SJCRH30 (cell line): ENCODE measurements around the gene TTC27. TPM values are rescaled to one million over a fixed set of nuclear protein-coding genes. Genes with fewer than 3 reads are reported as not detected.

Experiments
- DNase-seq, 2 experiments: peaks; one replicate each; pipeline ENCODE4 v3.0.0-alpha.2; 2015 to 2020
- H3K27ac ChIP-seq: fragments of 250-450 bp; sonication (Bioruptor Pico); 2 replicates; pipeline ENCODE4 v1.5.1; 2020; ENCODE audit warnings: mild to moderate bottlenecking, moderate library complexity
- H3K27me3 ChIP-seq: fragments of 250-450 bp; sonication (Bioruptor Pico); 2 replicates; pipeline ENCODE4 v1.5.1; 2020; ENCODE audit warnings: mild to moderate bottlenecking, moderate library complexity
- H3K36me3 ChIP-seq: fragments of 250-450 bp; sonication (Bioruptor Pico); 2 replicates; pipeline ENCODE4 v1.5.1; 2020; ENCODE audit warnings: mild to moderate bottlenecking, moderate library complexity
- H3K4me1 ChIP-seq: fragments of 250-450 bp; sonication (Bioruptor Pico); 2 replicates; pipeline ENCODE4 v1.5.1; 2020; ENCODE audit warnings: mild to moderate bottlenecking, moderate library complexity
- H3K4me3 ChIP-seq: fragments of 250-450 bp; sonication (Bioruptor Pico); 2 replicates; pipeline ENCODE4 v1.5.1; 2020; ENCODE audit warnings: mild to moderate bottlenecking, moderate library complexity
- H3K9me3 ChIP-seq: fragments of 250-450 bp; sonication (Bioruptor Pico); replicated peaks from 2 replicates; pipeline ENCODE4 v1.5.1; 2020; ENCODE audit warnings: mild to moderate bottlenecking, moderate library complexity
- total RNA-seq: library from RNA; depleted of rRNA; stranded (reverse); fragments of >200 nt; shearing (Covaris generic); gene quantifications from 2 replicates; pipeline ENCODE4 v1.2.3, GENCODE V29; 2014

TTC27 gene
- total RNA-seq, 1 experiment from 2014 or later, result 35.3 TPM

DNA sequence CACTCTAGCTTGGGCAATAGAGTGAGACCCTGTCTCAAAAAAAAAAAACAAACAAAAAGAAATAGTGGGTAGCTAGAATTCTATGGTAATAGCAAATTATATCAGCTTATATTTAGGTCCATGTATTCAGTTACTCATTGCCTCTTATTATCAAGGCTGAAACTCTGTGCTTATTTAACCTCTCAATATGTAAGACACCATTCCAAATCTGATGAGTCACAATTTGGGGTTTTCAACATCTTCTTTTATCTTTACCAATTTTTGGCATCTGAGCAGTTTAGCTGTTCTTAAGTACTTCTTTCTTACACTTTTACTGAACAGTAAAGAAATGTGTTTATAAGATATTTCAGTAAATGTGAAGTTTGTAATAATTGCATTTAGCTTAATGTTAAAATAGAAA is 69.3 kb downstream of the TTC27 start:
- Histone ChIP-seq H3K4me1 (no peaks in the 10 kb centered on the region), H3K27me3 (no peaks in the 10 kb centered on the region), H3K36me3 (no peaks in the 10 kb centered on the region; the same call in 1 of the 2 replicates), H3K9me3 (no peaks in the 10 kb centered on the region; the same call in 1 of the 2 replicates), H3K4me3 (no peak overlapping the region), H3K27ac (no peak overlapping the region)
- no peak for DNase-seq

DNA sequence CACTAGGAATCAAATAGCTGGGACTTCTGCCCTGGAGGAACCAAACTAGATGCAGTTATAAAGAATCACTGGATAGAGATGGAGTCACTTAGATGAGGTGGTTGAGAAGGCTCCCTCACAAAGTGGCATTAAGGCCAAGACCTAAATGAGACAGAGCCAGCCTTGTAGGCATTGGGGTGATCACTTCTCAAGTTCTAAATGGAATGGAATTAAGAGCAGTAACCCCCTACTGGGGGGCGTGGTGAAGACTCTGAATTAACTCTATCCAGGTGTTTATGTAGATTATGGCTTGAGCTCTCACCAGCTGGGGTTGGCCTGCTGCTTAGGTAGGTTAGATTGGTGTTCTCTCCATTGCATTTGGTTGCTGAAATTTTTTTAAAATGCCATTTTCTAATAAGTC is 71.3 kb downstream of the TTC27 start:
- Histone ChIP-seq H3K4me1 (no peaks in the 10 kb centered on the region), H3K36me3 (no peaks in the 10 kb centered on the region; the same call in 1 of the 2 replicates), H3K27me3 (no peaks in the 10 kb centered on the region), H3K4me3 (no peak overlapping the region), H3K27ac (no peak overlapping the region), H3K9me3 (no peaks in the 10 kb centered on the region; the same call in 1 of the 2 replicates)
- DNase-seq, result no peak

- no peak overlapping the region for H3K4me3 ChIP-seq
- no peaks in the 10 kb centered on the region for H3K27me3 ChIP-seq
- no peaks in the 10 kb centered on the region for H3K4me1 ChIP-seq
- no peak overlapping the region for H3K27ac ChIP-seq
- H3K36me3 ChIP-seq, result no peaks in the 10 kb centered on the region; the same call in 1 of the 2 replicates
- no peaks in the 10 kb centered on the region; the same call in 1 of the 2 replicates for H3K9me3 ChIP-seq
- no peak for DNase-seq
Observed at GRCh38 chr2:32701806-32702205, 74.0 kb downstream of the TTC27 start.

- no peak for DNase-seq
- Histone ChIP-seq H3K27ac (no peak overlapping the region), H3K4me3 (no peak overlapping the region), H3K36me3 (no peaks in the 10 kb centered on the region; the same call in 1 of the 2 replicates), H3K4me1 (no peaks in the 10 kb centered on the region), H3K27me3 (no peaks in the 10 kb centered on the region), H3K9me3 (no peaks in the 10 kb centered on the region; the same call in 1 of the 2 replicates)
Observed at GRCh38 chr2:32702303-32703064, 74.6 kb downstream of the TTC27 start.

GRCh38 chr2:32706815-32707579 is 79.1 kb downstream of the TTC27 start:
- Histone ChIP-seq H3K27ac (no peak overlapping the region), H3K27me3 (no peaks in the 10 kb centered on the region), H3K4me1 (no peaks in the 10 kb centered on the region), H3K36me3 (no peaks in the 10 kb centered on the region), H3K9me3 (no peaks in the 10 kb centered on the region), H3K4me3 (no peak overlapping the region)
- no peak for DNase-seq

DNA sequence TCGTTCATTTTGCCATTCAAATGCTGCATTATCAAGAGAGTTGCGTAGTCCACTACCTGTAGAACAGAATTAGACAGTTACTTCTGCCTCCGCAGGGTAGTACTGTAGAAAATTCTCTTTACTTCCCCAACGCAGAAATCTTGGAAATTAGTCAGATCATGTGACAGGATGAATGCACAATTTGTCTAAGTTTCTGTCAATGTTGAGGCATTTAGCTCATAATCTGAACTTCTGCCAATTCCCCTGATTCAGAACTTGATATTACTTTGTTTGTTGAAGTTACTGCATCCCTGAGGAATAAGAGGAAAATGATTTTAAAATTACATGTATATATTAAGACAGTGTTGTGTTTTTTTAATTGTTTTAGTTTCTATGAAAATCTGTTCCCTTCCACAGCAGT is 83.4 kb downstream of the TTC27 start:
- H3K36me3 ChIP-seq, result no peaks in the 10 kb centered on the region
- H3K4me3 ChIP-seq, result no peak overlapping the region
- DNase-seq, result no peak
- H3K9me3 ChIP-seq, result no peaks in the 10 kb centered on the region
- no peak overlapping the region for H3K27ac ChIP-seq
- H3K4me1 ChIP-seq, result no peaks in the 10 kb centered on the region
- no peaks in the 10 kb centered on the region for H3K27me3 ChIP-seq

GRCh38 chr2:32711908-32712501 is 84.2 kb downstream of the TTC27 start:
- H3K27ac ChIP-seq, result no peak overlapping the region
- H3K9me3 ChIP-seq, result no peaks in the 10 kb centered on the region
- no peaks in the 10 kb centered on the region for H3K36me3 ChIP-seq
- no peak for DNase-seq
- H3K4me3 ChIP-seq, result no peak overlapping the region
- H3K4me1 ChIP-seq, result no peaks in the 10 kb centered on the region
- H3K27me3 ChIP-seq, result no peaks in the 10 kb centered on the region

DNA sequence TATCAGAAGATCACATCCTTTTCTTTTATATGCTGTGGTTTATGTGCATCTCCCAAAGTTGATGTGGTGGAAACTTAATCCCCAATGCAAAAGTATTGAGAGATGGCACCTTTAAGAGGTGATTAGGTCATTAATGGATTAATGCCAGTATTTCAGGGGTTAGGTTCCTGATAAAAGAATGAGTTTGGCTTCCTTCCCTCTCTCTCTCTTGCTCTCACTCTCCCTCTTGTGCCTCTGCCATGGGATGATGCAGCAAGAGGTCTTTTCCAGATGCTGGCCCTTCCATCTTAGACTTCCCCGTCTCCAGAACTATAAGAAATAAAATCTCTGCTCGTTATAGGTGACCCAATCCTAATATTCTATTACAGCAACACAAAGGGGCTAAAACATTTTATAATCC is 85.0 kb downstream of the TTC27 start:
- Histone ChIP-seq H3K9me3 (no peaks in the 10 kb centered on the region), H3K27ac (no peak overlapping the region), H3K36me3 (no peaks in the 10 kb centered on the region), H3K4me3 (no peak overlapping the region), H3K4me1 (no peaks in the 10 kb centered on the region), H3K27me3 (no peaks in the 10 kb centered on the region)
- no peak for DNase-seq

DNA sequence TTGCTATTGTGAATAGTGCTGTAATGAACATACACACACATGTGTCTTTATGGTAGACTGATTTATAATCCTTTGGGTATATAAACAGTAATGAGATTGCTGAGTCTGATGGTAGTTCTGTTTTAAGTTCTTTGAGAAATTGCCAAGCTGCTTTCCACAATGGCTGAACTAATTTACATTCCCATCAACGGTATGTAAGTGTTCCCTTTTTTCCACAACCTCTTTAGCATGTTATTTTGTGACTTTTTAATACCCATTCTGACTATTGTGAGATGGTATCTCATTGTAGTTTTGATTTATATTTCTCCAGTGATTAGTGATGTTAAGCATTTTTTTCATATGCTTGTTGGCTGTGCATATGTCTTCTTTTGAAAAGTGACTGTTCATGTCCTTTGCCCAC is 86.7 kb downstream of the TTC27 start:
- no peak overlapping the region for H3K27ac ChIP-seq
- H3K27me3 ChIP-seq, result no peaks in the 10 kb centered on the region
- no peaks in the 10 kb centered on the region for H3K4me1 ChIP-seq
- no peaks in the 10 kb centered on the region for H3K36me3 ChIP-seq
- H3K9me3 ChIP-seq, result no peaks in the 10 kb centered on the region
- no peak overlapping the region for H3K4me3 ChIP-seq
- DNase-seq, result no peak

DNA sequence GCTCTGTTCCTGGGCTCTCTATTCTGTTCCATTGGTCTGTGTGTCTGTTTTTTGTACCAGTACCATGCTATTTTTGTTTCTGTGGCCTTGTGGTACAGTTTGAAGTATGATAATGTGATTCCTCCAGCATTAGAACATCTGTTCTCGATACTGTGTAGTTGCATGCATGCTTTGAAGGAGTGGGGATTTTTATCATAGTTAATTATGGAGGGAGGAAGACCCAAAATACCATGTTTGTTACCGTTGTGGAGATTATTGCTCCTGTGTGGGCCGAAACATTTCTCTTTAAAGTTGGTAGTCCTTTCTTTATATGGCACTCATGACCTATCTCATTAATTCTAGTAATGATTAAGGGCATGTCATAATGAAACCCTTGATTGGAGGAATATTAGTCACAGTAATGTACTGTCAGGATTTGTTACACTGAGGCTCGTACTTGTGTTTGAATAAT is 87.6 kb downstream of the TTC27 start:
- no peaks in the 10 kb centered on the region for H3K4me1 ChIP-seq
- H3K27ac ChIP-seq, result no peak overlapping the region
- no peaks in the 10 kb centered on the region for H3K9me3 ChIP-seq
- no peak overlapping the region for H3K4me3 ChIP-seq
- DNase-seq, result no peak
- H3K27me3 ChIP-seq, result no peaks in the 10 kb centered on the region
- H3K36me3 ChIP-seq, result no peaks in the 10 kb centered on the region

DNA sequence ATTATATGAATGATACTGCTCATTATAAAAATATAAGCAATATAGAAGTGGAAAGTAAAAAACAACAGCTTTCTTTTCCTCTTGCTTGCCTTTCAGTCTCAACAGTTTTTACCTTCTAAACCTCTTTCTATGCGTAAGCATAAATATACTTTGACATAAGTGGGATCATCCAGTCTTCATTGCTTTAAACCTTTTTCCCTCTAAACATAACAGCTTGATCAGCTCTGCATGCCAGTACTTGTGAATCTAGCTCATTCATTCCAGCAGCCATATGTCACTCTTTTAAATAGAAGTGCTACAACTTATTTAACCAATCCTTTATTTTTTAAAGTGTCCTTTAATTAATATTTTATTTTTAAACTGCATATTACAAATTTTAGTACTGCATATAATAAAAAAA is 88.1 kb downstream of the TTC27 start:
- no peak for DNase-seq
- Histone ChIP-seq H3K27me3 (no peaks in the 10 kb centered on the region), H3K27ac (no peak overlapping the region), H3K4me1 (no peaks in the 10 kb centered on the region), H3K9me3 (no peaks in the 10 kb centered on the region), H3K4me3 (no peak overlapping the region), H3K36me3 (no peaks in the 10 kb centered on the region)

DNA sequence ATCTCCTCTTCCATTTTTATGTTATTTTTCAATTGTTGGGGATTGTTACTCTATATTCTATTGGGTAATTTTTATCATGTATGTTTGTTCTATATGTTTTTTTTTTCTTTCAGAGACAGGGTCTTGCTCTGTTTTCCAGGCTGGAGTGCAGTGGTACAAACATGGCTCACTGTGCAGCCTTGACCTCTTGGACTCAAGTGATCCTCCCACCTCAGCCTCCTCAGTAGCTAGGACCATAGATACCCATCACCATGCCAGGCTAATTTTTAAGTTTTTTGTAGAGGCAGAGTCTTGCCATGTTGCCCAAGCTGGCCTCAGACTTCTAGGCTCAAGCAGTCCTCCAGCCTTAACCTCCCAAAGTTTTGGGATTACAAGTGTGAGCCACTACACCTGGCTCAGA is 88.7 kb downstream of the TTC27 start:
- no peaks in the 10 kb centered on the region for H3K27me3 ChIP-seq
- H3K4me3 ChIP-seq, result no peak overlapping the region
- no peak overlapping the region for H3K27ac ChIP-seq
- H3K36me3 ChIP-seq, result no peaks in the 10 kb centered on the region
- H3K9me3 ChIP-seq, result no peaks in the 10 kb centered on the region
- no peaks in the 10 kb centered on the region for H3K4me1 ChIP-seq
- no peak for DNase-seq

DNA sequence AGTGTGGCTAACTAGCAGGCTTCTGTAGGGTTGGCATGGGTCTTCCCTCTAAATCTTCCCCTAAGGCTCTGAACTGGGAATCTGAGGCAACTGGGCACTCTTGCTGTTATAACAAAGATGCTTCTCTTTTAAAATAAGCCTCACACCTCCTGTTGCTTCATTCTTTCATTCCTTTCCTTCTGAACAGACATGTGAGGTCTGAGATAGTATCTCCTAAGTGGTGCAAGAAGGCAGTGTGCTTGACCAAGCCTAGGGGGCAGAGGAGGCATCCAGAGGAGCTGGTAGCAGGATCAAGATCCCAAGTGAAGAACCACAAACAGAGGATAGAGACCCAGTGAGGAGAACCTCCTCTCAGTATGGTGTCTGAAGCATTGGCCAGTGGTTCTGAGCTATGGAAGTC is 90.9 kb downstream of the TTC27 start:
- no peak overlapping the region for H3K4me3 ChIP-seq
- H3K9me3 ChIP-seq, result no peaks in the 10 kb centered on the region
- no peaks in the 10 kb centered on the region for H3K36me3 ChIP-seq
- DNase-seq, result no peak
- H3K4me1 ChIP-seq, result no peaks in the 10 kb centered on the region
- H3K27ac ChIP-seq, result no peak overlapping the region
- no peaks in the 10 kb centered on the region for H3K27me3 ChIP-seq

GRCh38 chr2:32719430-32719829 is 91.6 kb downstream of the TTC27 start:
- no peak overlapping the region for H3K4me3 ChIP-seq
- H3K27me3 ChIP-seq, result no peaks in the 10 kb centered on the region
- H3K9me3 ChIP-seq, result no peaks in the 10 kb centered on the region
- no peaks in the 10 kb centered on the region for H3K4me1 ChIP-seq
- no peak overlapping the region for H3K27ac ChIP-seq
- no peaks in the 10 kb centered on the region for H3K36me3 ChIP-seq
- no peak for DNase-seq
